Measurements from ENCODE around the gene PTPRCAP. TPM values are rescaled to one million over a fixed set of nuclear protein-coding genes. Genes with fewer than 3 reads are reported as not detected.

Gene PTPRCAP
- total RNA-seq, 1 experiment from 2014 or later = 1.3 TPM

DNA sequence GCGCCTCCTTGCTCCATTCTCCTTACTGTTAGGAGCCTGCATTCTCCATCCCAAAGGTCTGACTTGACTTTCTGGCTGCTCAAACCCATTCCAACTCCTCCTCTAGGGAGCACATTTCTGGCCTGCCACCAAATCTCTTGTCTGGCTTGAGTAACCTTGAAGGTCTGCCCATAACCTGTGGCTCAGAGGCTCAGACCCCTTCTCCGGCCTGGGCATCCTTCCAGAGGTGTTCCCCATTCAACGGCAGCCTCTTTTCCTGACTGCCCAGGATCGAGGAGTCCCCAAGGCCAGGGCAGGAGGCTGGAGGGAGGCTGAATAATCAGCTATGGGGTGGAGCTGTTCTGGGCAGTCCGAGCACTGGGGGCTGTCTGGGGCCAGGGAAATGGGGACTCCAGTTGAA is 43.5 kb downstream of the PTPRCAP start:
- no TSS peak for BruUV-seq (replicated peaks)
- intact Hi-C loops (cut with micrococcal nuclease; ENCODE audit: unreplicated experiment) = loop anchor here (5.0 kb wide), 1 partner anchor 42 kb away; the partner anchor contains the start of gene POLD4
- H3K27ac Mint-ChIP-seq (ENCODE audit: unreplicated experiment) = no peak overlapping the region
- TF ChIP-seq, protein P1, sequence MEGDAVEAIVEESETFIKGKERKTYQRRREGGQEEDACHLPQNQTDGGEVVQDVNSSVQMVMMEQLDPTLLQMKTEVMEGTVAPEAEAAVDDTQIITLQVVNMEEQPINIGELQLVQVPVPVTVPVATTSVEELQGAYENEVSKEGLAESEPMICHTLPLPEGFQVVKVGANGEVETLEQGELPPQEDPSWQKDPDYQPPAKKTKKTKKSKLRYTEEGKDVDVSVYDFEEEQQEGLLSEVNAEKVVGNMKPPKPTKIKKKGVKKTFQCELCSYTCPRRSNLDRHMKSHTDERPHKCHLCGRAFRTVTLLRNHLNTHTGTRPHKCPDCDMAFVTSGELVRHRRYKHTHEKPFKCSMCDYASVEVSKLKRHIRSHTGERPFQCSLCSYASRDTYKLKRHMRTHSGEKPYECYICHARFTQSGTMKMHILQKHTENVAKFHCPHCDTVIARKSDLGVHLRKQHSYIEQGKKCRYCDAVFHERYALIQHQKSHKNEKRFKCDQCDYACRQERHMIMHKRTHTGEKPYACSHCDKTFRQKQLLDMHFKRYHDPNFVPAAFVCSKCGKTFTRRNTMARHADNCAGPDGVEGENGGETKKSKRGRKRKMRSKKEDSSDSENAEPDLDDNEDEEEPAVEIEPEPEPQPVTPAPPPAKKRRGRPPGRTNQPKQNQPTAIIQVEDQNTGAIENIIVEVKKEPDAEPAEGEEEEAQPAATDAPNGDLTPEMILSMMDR (IDR thresholded peaks at IDR 0.05; ENCODE audit: unreplicated experiment) = no peak
- peaks cover 77% of the 10 kb centered on the region for H3K36me3 Mint-ChIP-seq (ENCODE audit: insufficient read depth, unreplicated experiment)
- H3K27me3 Mint-ChIP-seq (ENCODE audit: unreplicated experiment) = no peaks in the 10 kb centered on the region
- CTCF ChIA-PET = no interaction called here
- H3K4me1 Mint-ChIP-seq (ENCODE audit: low read depth, unreplicated experiment) = peaks cover 29% of the 10 kb centered on the region
- DNase-seq = no peak
- H3K9me3 Mint-ChIP-seq (ENCODE audit: low read depth, unreplicated experiment) = no peaks in the 10 kb centered on the region
- peak overlapping the region; percentile 17 for H3K4me3 Mint-ChIP-seq (ENCODE audit: low read depth, unreplicated experiment)

DNA sequence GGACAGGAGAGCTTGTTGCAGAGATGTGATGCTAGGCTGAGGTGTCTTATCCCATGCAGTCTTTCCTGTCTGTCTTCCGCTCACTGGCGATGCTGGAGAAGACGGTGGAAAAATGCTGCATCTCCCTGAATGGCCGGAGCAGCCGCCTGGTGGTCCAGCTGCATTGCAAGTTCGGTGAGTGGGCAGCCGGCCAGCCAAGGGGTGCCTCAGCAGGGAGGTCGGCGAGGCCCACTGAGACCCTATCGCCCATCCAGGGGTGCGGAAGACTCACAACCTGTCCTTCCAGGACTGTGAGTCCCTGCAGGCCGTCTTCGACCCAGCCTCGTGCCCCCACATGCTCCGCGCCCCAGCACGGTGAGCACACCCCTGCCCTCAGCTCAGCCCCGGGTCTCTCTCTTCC is 44.0 kb downstream of the PTPRCAP start:
- intact Hi-C loops (cut with micrococcal nuclease; ENCODE audit: unreplicated experiment) = loop anchor here (5.0 kb wide), 1 partner anchor 41 kb away; the partner anchor contains the start of gene POLD4
- no peaks in the 10 kb centered on the region for H3K9me3 Mint-ChIP-seq (ENCODE audit: low read depth, unreplicated experiment)
- CTCF ChIA-PET = no interaction called here
- no peak overlapping the region for H3K27ac Mint-ChIP-seq (ENCODE audit: unreplicated experiment)
- BruUV-seq (replicated peaks) = TSS peak; percentile 34
- H3K36me3 Mint-ChIP-seq (ENCODE audit: insufficient read depth, unreplicated experiment) = peaks cover 72% of the 10 kb centered on the region
- peak overlapping the region; percentile 17 for H3K4me3 Mint-ChIP-seq (ENCODE audit: low read depth, unreplicated experiment)
- no peaks in the 10 kb centered on the region for H3K27me3 Mint-ChIP-seq (ENCODE audit: unreplicated experiment)
- no peak for DNase-seq
- TF ChIP-seq, protein P1 (IDR thresholded peaks at IDR 0.05; ENCODE audit: unreplicated experiment) = no peak
- H3K4me1 Mint-ChIP-seq (ENCODE audit: low read depth, unreplicated experiment) = peaks cover 31% of the 10 kb centered on the region

DNA sequence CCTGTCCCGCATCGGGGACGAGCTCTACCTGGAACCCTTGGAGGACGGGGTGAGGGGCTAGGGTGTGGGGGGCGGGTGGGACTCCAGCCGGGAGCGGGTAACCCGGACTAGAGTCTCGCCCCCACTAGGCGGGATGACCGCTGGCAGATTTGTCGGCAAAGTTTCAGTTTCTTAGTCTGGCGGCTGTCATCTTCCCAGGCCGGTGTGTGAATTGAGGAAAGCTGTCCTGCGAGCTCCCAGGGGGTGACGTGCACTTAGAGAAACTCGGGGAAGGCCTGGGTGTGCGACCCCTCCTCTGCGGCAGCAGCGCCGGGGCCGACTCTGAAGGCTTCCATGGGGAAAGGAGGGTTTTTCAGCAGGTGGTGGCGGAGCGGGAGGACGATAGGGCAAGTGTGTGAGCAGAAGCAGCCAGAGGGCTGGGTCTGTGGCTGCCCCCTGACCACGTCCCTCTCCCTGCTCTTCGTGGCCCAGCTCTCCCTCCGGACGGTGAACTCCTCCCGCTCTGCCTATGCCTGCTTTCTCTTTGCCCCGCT is 45.2 kb downstream of the PTPRCAP start:
- Mint-ChIP-seq H3K36me3 (ENCODE audit: insufficient read depth, unreplicated experiment) (peaks cover 61% of the 10 kb centered on the region), H3K4me3 (ENCODE audit: low read depth, unreplicated experiment) (peak overlapping the region; percentile 91), H3K27me3 (ENCODE audit: unreplicated experiment) (no peaks in the 10 kb centered on the region), H3K27ac (ENCODE audit: unreplicated experiment) (peak overlapping the region; percentile 73), H3K9me3 (ENCODE audit: low read depth, unreplicated experiment) (no peaks in the 10 kb centered on the region), H3K4me1 (ENCODE audit: low read depth, unreplicated experiment) (peaks cover 31% of the 10 kb centered on the region)
- no peak for DNase-seq
- no TSS peak for BruUV-seq (replicated peaks)
- CTCF ChIA-PET = interaction anchor here (0.7 to 1.7 kb wide), 9 partner anchors 9 to 60 kb away, joined by 3 to 9 read pairs (median 5); partner anchors contain the start of genes CORO1B, POLD4 and PPP1CA
- TF ChIP-seq, protein P1 (IDR thresholded peaks at IDR 0.05; ENCODE audit: unreplicated experiment) = no peak
- intact Hi-C loops (cut with micrococcal nuclease; ENCODE audit: unreplicated experiment) = loop anchor here (5.0 kb wide), 1 partner anchor 40 kb away; the partner anchor contains the start of gene POLD4

DNA sequence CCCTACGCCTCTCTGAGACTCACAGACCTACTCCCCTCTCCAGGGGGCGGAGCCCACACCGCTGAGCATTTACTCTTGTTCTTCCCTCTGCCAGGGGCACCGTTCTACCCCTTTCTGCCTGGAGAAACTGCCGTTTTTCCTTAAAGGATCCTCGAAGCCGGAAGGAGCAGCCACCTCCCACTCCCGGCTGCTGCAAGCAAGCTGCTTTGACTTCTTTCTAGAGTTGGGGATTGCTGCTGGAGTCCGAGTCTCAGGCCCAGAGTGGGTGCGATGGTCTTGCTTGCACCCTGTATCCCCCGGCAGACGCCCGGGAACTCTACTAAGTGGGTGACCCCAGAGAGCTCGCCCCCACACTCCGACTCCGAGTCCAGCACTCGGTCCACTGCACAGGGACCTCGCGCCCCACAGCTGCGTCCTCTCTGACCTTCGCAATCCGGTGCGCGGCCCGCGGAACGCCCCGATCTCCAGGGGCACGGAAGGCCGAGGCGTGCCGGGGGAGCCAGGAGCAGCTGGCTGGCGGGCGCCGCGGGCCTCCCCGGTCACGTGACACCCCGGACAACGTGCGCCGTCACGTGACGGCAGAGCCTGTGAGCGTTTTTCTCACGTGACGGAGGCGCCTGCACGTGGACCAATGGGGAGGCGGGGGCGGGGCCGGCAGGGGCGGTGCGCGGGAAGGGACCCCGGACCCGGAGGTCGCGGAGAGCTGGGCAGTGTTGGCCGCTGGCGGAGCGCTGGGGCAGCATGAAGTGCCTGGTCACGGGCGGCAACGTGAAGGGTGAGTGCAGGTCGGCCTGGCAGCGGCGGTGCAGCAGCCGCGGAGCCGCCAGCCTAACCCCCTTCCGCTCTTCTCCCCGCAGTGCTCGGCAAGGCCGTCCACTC is 45.9 kb downstream of the PTPRCAP start, which contains the start of gene RAD9A:
TSS of gene RAD9A (plus strand) at position 683 of the 879 bp plus-strand sequence. CDS start at position 742, 59 bp downstream.
- DNase-seq = peak; percentile 94
- TSS peak; percentile 70 for BruUV-seq (replicated peaks)
- Mint-ChIP-seq H3K4me3 (ENCODE audit: low read depth, unreplicated experiment) (peak within 1 kb of the TSS; percentile 91), H3K27me3 (ENCODE audit: unreplicated experiment) (no peaks in the 10 kb centered on the region), H3K9me3 (ENCODE audit: low read depth, unreplicated experiment) (no peaks in the 10 kb centered on the region), H3K36me3 (ENCODE audit: insufficient read depth, unreplicated experiment) (peaks cover 55% of the 10 kb centered on the region), H3K27ac (ENCODE audit: unreplicated experiment) (peak within 1 kb of the TSS; percentile 73), H3K4me1 (ENCODE audit: low read depth, unreplicated experiment) (peaks cover 31% of the 10 kb centered on the region)
- TF ChIP-seq, protein P1 (IDR thresholded peaks at IDR 0.05; ENCODE audit: unreplicated experiment) = no peak
- intact Hi-C loops (cut with micrococcal nuclease; ENCODE audit: unreplicated experiment) = loop anchor here (5.0 kb wide), 1 partner anchor 39 kb away; the partner anchor contains the start of gene POLD4
- CTCF ChIA-PET = interaction anchor here (0.8 to 1.7 kb wide), 9 partner anchors 9 to 114 kb away, joined by 3 to 9 read pairs (median 3); partner anchors contain the start of genes PITPNM1, POLD4 and PPP1CA

Data from Calu3 (cell line).